Measurements from ENCODE around the gene BEND5. TPM values are rescaled to one million over a fixed set of nuclear protein-coding genes. Genes with fewer than 3 reads are reported as not detected.

The BEND5 gene
- polyA plus RNA-seq, 3 donors: 0.13 TPM; not detected in 2

- DNase-seq: peak in 1 of 3 donors; percentile 13
- no peak for TF ChIP-seq CTCF (IDR thresholded peaks at IDR 0.05)
- Histone ChIP-seq H3K36me3 (replicated peaks in 1 of 2; ENCODE audit: control insufficient read depth in 1 of 2, insufficient read depth in 2 of 2, low read length in 2 of 2) (no peaks in the 10 kb centered on the region), H3K27me3 (ENCODE audit: control insufficient read depth in 2 of 2, insufficient read depth in 2 of 2, low read length in 2 of 2) (no peaks in the 10 kb centered on the region), H3K27ac (ENCODE audit: low read depth in 1 of 2, low read length in 2 of 2) (no peak overlapping the region), H3K4me2 (replicated peaks; ENCODE audit: extremely low read depth, low read length, poor library complexity, severe bottlenecking) (no peak overlapping the region), H4K20me1 (ENCODE audit: insufficient read depth, low read length) (no peaks in the 10 kb centered on the region), H3K4me1 (ENCODE audit: control insufficient read depth in 1 of 2, insufficient read depth in 2 of 2, low read length in 2 of 2) (peaks cover 28 to 34% of the 10 kb centered on the region in 2 donors), H3K9ac (ENCODE audit: insufficient read depth, low read length, poor library complexity, severe bottlenecking) (no peak overlapping the region), H2AFZ (ENCODE audit: insufficient read depth, low read depth, low read length, poor library complexity, severe bottlenecking) (no peak overlapping the region), H3K9me3 (replicated peaks in 1 of 2; ENCODE audit: control insufficient read depth in 1 of 2, insufficient read depth in 1 of 2, low read length in 2 of 2) (no peaks in the 10 kb centered on the region), H3K4me3 (replicated peaks in 1 of 3; ENCODE audit: low read depth in 2 of 3, low read length in 3 of 3) (no peak overlapping the region), H3K79me2 (ENCODE audit: insufficient read depth, low read length) (no peaks in the 10 kb centered on the region)
- Mint-ChIP-seq H3K27ac (no peak overlapping the region), H3K27me3 (ENCODE audit: low read depth in 3 of 3) (peaks cover 0 to 1% (median 0%) of the 10 kb centered on the region in 3 donors), H3K4me3 (no peak overlapping the region), H3K9me3 (peaks cover 0 to 3% (median 2%) of the 10 kb centered on the region in 7 donors), H3K4me1 (peaks cover 43% of the 10 kb centered on the region), H3K36me3 (no peaks in the 10 kb centered on the region)
- WGBS (ENCODE audit: insufficient coverage): 0% methylated on average over 1 of the region's 1 CpG
- intact Hi-C loops (cut with micrococcal nuclease): no loop called here
Observed at GRCh38 chr1:48794816-48795215, 18.1 kb upstream of the BEND5 start.

- intact Hi-C loops (cut with micrococcal nuclease): no loop called here
Observed at GRCh38 chr1:48793863-48794262, 17.2 kb upstream of the BEND5 start.

More at GRCh38 chr1:48793863-48794262, 17.2 kb upstream of the BEND5 start:
- Histone ChIP-seq H2AFZ (ENCODE audit: insufficient read depth, low read depth, low read length, poor library complexity, severe bottlenecking) (peak overlapping the region; percentile 26), H3K36me3 (replicated peaks in 1 of 2; ENCODE audit: control insufficient read depth in 1 of 2, insufficient read depth in 2 of 2, low read length in 2 of 2) (no peaks in the 10 kb centered on the region), H4K20me1 (ENCODE audit: insufficient read depth, low read length) (no peaks in the 10 kb centered on the region), H3K4me3 (replicated peaks in 1 of 3; ENCODE audit: low read depth in 2 of 3, low read length in 3 of 3) (peak overlapping the region in 1 of 3 experiments; percentile 7), H3K4me2 (replicated peaks; ENCODE audit: extremely low read depth, low read length, poor library complexity, severe bottlenecking) (no peak overlapping the region), H3K27ac (ENCODE audit: low read depth in 1 of 2, low read length in 2 of 2) (peak overlapping the region in 1 of 2 donors; percentile 35), H3K9ac (ENCODE audit: insufficient read depth, low read length, poor library complexity, severe bottlenecking) (no peak overlapping the region), H3K4me1 (ENCODE audit: control insufficient read depth in 1 of 2, insufficient read depth in 2 of 2, low read length in 2 of 2) (peaks cover 33 to 36% of the 10 kb centered on the region in 2 donors), H3K9me3 (replicated peaks in 1 of 2; ENCODE audit: control insufficient read depth in 1 of 2, insufficient read depth in 1 of 2, low read length in 2 of 2) (no peaks in the 10 kb centered on the region), H3K79me2 (ENCODE audit: insufficient read depth, low read length) (no peaks in the 10 kb centered on the region), H3K27me3 (ENCODE audit: control insufficient read depth in 2 of 2, insufficient read depth in 2 of 2, low read length in 2 of 2) (no peaks in the 10 kb centered on the region)
- no peak overlapping the region for H3K4me3 Mint-ChIP-seq
- peak overlapping the region in 2 of 7 donors; percentile 10 to 48 for H3K27ac Mint-ChIP-seq
- peaks cover 0 to 1% (median 0%) of the 10 kb centered on the region in 3 donors for H3K27me3 Mint-ChIP-seq (ENCODE audit: low read depth in 3 of 3)
- 0% methylated on average over 1 of the region's 1 CpG for WGBS (ENCODE audit: insufficient coverage)
- DNase-seq: peak in 2 of 3 donors; percentile 8 to 15
- peaks cover 49% of the 10 kb centered on the region for H3K4me1 Mint-ChIP-seq
- no peaks in the 10 kb centered on the region for H3K36me3 Mint-ChIP-seq
- peaks cover 0 to 3% (median 1%) of the 10 kb centered on the region in 7 donors for H3K9me3 Mint-ChIP-seq
- TF ChIP-seq CTCF (IDR thresholded peaks at IDR 0.05): no peak

Measured in CD14-positive monocyte (primary cell).